Measurements from ENCODE around the gene RMI1. TPM values are rescaled to one million over a fixed set of nuclear protein-coding genes. Genes with fewer than 3 reads are reported as not detected.
A peak's percentile ranks its signal among the peaks of the same experiment; 100 is the strongest.

Gene RMI1
- total and polyA plus RNA-seq, 2 donors, result 5.8 to 7.9 TPM

DNA sequence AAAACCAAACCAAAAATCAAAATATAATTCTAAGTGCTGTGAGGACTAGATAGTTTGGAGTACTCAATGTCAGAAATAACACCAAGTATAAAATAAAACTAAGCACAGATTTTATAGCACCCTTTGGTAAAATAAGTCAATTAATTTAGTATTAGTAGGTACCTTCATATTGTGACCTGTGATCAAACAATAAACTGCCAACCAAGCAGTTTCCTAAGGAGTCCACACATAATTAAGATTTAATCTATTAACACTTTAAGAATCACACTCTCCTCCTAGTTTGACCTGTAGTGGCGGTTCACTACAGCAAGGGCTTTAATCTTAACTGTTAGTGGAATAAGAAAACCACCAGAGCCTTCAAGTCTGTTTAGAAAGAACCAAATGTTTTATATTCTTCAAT lies 3.4 kb upstream of the RMI1 start:
- Histone ChIP-seq H3K4me3 (ENCODE audit: low read length in 2 of 2) (peak overlapping the region; percentile 83 to 99), H3K27ac (ENCODE audit: low read depth in 1 of 2, low read length in 1 of 2) (no peak overlapping the region), H3K9me3 (ENCODE audit: control insufficient read depth in 2 of 2, insufficient read depth in 1 of 2, low read length in 1 of 2) (peaks cover 0 to 4% of the 10 kb centered on the region in 2 donors), H3K4me1 (ENCODE audit: control insufficient read depth in 2 of 2, insufficient read depth in 2 of 2, low read length in 2 of 2) (peaks cover 1 to 4% of the 10 kb centered on the region in 2 donors), H3K36me3 (ENCODE audit: control insufficient read depth in 2 of 2, insufficient read depth in 2 of 2, low read length in 1 of 2) (peaks cover 22 to 57% of the 10 kb centered on the region in 2 donors), H3K27me3 (ENCODE audit: control insufficient read depth in 2 of 2, insufficient read depth in 1 of 2, low read length in 1 of 2) (no peaks in the 10 kb centered on the region)
- WGBS, result 68% methylated on average over 1 of the region's 1 CpG
- DNase-seq (ENCODE audit: low read depth in 6 of 9, low spot score in 9 of 9), result no peak

DNA sequence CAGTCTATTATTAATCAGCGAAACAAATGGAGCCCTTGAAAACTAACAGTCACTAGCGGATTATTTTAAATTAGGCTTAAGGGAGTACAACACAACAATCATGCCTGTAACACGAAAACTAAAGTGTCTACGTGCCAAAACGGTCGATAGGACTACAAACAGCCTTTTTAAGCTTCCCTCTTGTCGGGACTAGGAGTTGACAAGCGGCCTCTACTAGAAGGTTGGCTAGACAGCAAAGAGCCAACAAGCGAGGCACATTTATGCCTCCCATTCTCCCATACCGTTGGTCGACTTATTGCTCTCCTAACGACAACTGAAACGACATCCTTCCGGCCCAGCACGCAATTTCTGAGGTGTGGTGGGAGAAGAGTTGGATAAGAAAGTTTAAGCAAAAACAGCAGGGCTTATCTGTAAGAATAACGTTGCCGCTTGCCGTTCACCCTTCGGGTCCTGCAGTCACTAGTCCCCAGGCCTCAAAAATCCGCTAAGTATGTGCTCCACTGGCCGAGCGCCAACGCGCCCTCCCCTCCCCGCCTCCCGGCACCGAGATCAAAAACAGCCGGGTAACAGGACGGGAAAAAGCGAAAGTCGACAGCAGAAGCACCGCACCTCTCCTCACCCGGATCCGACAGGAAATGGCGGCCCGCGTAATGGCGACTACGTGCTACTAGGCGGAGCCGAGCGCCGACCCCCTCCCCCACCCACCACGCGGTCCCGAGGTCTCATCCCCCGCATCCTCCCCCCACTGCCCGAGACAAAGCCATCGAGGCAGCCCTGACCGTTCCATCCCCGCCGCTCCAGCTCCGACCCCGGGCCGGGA lies 1.4 kb upstream of the RMI1 start:
- peak overlapping the region; percentile 83 to 99 for H3K4me3 ChIP-seq (ENCODE audit: low read length in 2 of 2)
- H3K27ac ChIP-seq (ENCODE audit: low read depth in 1 of 2, low read length in 1 of 2), result peak overlapping the region; percentile 93 to 100
- peak; percentile 66 to 92 (median 80) for DNase-seq (ENCODE audit: low read depth in 6 of 9, low spot score in 9 of 9)
- peaks cover 0 to 4% of the 10 kb centered on the region in 2 donors for H3K9me3 ChIP-seq (ENCODE audit: control insufficient read depth in 2 of 2, insufficient read depth in 1 of 2, low read length in 1 of 2)
- under 1% methylated on average over 55 of the region's 55 CpGs for WGBS
- H3K27me3 ChIP-seq (ENCODE audit: control insufficient read depth in 2 of 2, insufficient read depth in 1 of 2, low read length in 1 of 2), result no peaks in the 10 kb centered on the region
- peaks cover 12 to 39% of the 10 kb centered on the region in 2 donors for H3K36me3 ChIP-seq (ENCODE audit: control insufficient read depth in 2 of 2, insufficient read depth in 2 of 2, low read length in 1 of 2)
- peaks cover 2 to 4% of the 10 kb centered on the region in 2 donors for H3K4me1 ChIP-seq (ENCODE audit: control insufficient read depth in 2 of 2, insufficient read depth in 2 of 2, low read length in 2 of 2)

DNA sequence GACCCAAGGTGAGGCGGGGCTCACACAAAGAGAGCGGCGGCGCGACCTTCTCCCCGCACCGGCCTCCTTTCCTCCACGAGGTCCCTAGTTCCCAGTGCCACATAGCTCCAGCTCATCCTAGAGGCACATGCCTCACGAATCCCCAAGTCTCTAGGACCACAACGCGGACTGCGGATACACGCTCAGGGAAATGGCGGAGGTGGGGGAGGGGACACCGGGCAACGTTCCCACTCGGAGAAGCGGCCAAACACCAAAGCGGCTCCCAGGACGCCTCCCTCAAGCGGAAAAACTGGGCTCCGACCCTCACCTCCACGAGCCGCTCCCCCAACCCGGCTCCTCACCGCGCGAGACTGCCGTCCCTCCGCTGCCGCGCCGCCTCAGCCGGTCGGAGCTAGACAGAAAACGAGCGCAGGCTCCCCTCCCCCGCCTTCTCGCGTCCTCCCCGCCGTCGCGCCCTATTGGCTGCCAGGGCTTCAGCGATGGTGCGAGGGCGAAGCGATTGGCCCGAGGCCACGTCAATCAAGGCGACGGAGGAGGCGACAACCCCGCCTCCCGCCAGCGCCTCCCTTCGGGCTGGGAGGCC lies 702 bp upstream of the RMI1 start, which contains the start of gene HNRNPK:
HNRNPK (minus strand) TSS at position 404 of the 583 bp plus-strand sequence. CDS start 1,963 bp downstream, outside the sequence.
- WGBS, result under 1% methylated on average over 57 of the region's 57 CpGs
- peaks cover 2 to 4% of the 10 kb centered on the region in 2 donors for H3K4me1 ChIP-seq (ENCODE audit: control insufficient read depth in 2 of 2, insufficient read depth in 2 of 2, low read length in 2 of 2)
- H3K27ac ChIP-seq (ENCODE audit: low read depth in 1 of 2, low read length in 1 of 2), result peak within 1 kb of the TSS; percentile 93 to 100
- H3K9me3 ChIP-seq (ENCODE audit: control insufficient read depth in 2 of 2, insufficient read depth in 1 of 2, low read length in 1 of 2), result peaks cover 0 to 4% of the 10 kb centered on the region in 2 donors
- peak; percentile 98 to 100 (median 99) for DNase-seq (ENCODE audit: low read depth in 6 of 9, low spot score in 9 of 9)
- no peaks in the 10 kb centered on the region for H3K27me3 ChIP-seq (ENCODE audit: control insufficient read depth in 2 of 2, insufficient read depth in 1 of 2, low read length in 1 of 2)
- H3K4me3 ChIP-seq (ENCODE audit: low read length in 2 of 2), result peak within 1 kb of the TSS; percentile 83 to 99
- H3K36me3 ChIP-seq (ENCODE audit: control insufficient read depth in 2 of 2, insufficient read depth in 2 of 2, low read length in 1 of 2), result peaks cover 8 to 32% of the 10 kb centered on the region in 2 donors

DNA sequence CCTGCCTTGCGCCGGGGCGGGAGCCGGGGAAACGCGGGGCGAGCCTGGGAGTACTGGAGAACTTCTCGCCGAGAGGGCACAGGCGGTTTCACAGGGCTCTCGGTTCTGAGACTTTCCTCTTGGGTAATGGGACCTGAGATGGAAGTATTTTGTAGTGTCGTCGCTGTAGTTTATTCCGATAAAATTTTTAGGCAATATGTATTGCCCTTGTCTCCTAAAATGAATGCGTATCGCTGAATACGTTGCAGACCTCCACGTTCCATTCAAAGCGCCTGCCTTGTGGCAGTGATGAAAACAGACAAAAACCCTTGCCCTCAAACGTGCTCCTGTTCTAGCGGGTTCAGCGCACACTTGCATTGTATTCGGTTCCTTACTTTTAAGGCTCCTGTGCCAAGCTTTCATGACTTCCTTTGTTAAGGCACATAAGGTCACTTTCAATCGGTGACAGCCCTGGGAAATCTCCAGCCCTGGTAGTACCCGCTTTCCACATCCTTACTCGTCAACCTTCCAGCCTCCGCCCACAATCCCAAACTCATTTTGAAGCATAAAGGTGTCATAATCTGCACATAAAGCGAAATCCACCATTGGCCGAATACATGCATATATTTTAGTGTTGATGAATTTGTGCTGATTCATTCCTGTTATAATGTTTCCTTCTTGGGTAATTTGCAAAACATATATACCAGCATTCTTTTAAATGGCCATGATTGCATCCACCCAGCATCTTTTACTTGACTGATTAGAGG lies 694 bp downstream of the RMI1 start:
- Histone ChIP-seq H3K27ac (ENCODE audit: low read depth in 1 of 2, low read length in 1 of 2) (peak overlapping the region; percentile 93 to 100), H3K9me3 (ENCODE audit: control insufficient read depth in 2 of 2, insufficient read depth in 1 of 2, low read length in 1 of 2) (peaks cover 0 to 4% of the 10 kb centered on the region in 2 donors), H3K4me1 (ENCODE audit: control insufficient read depth in 2 of 2, insufficient read depth in 2 of 2, low read length in 2 of 2) (peaks cover 2 to 4% of the 10 kb centered on the region in 2 donors), H3K4me3 (ENCODE audit: low read length in 2 of 2) (peak overlapping the region; percentile 83 to 99), H3K36me3 (ENCODE audit: control insufficient read depth in 2 of 2, insufficient read depth in 2 of 2, low read length in 1 of 2) (peaks cover 0 to 18% of the 10 kb centered on the region in 2 donors), H3K27me3 (ENCODE audit: control insufficient read depth in 2 of 2, insufficient read depth in 1 of 2, low read length in 1 of 2) (no peaks in the 10 kb centered on the region)
- under 1% methylated on average over 29 of the region's 29 CpGs for WGBS
- peak; percentile 15 to 65 (median 28) for DNase-seq (ENCODE audit: low read depth in 6 of 9, low spot score in 9 of 9)

GRCh38 chr9:83986195-83986594 lies 5.6 kb downstream of the RMI1 start:
- no peak for DNase-seq (ENCODE audit: low read depth in 6 of 9, low spot score in 9 of 9)
- Histone ChIP-seq H3K9me3 (ENCODE audit: control insufficient read depth in 2 of 2, insufficient read depth in 1 of 2, low read length in 1 of 2) (no peaks in the 10 kb centered on the region), H3K4me1 (ENCODE audit: control insufficient read depth in 2 of 2, insufficient read depth in 2 of 2, low read length in 2 of 2) (peaks cover 2 to 4% of the 10 kb centered on the region in 2 donors), H3K27me3 (ENCODE audit: control insufficient read depth in 2 of 2, insufficient read depth in 1 of 2, low read length in 1 of 2) (no peaks in the 10 kb centered on the region), H3K36me3 (ENCODE audit: control insufficient read depth in 2 of 2, insufficient read depth in 2 of 2, low read length in 1 of 2) (peaks cover 3 to 9% of the 10 kb centered on the region in 2 donors), H3K4me3 (ENCODE audit: low read length in 2 of 2) (no peak overlapping the region), H3K27ac (ENCODE audit: low read depth in 1 of 2, low read length in 1 of 2) (no peak overlapping the region)
- WGBS, result 60% methylated on average over 3 of the region's 3 CpGs

- H3K9me3 ChIP-seq (ENCODE audit: control insufficient read depth in 2 of 2, insufficient read depth in 1 of 2, low read length in 1 of 2), result no peaks in the 10 kb centered on the region
- WGBS, result 93% methylated on average over 11 of the region's 11 CpGs
- H3K36me3 ChIP-seq (ENCODE audit: control insufficient read depth in 2 of 2, insufficient read depth in 2 of 2, low read length in 1 of 2), result peaks cover 3 to 9% of the 10 kb centered on the region in 2 donors
- H3K27me3 ChIP-seq (ENCODE audit: control insufficient read depth in 2 of 2, insufficient read depth in 1 of 2, low read length in 1 of 2), result no peaks in the 10 kb centered on the region
- no peak overlapping the region for H3K27ac ChIP-seq (ENCODE audit: low read depth in 1 of 2, low read length in 1 of 2)
- H3K4me3 ChIP-seq (ENCODE audit: low read length in 2 of 2), result no peak overlapping the region
- H3K4me1 ChIP-seq (ENCODE audit: control insufficient read depth in 2 of 2, insufficient read depth in 2 of 2, low read length in 2 of 2), result peaks cover 0 to 2% of the 10 kb centered on the region in 2 donors
- DNase-seq (ENCODE audit: low read depth in 6 of 9, low spot score in 9 of 9), result no peak
These were observed 6.3 kb downstream of the RMI1 start for GRCh38 chr9:83986765-83987401.

GRCh38 chr9:83987402-83987791 lies 6.8 kb downstream of the RMI1 start:
- H3K27ac ChIP-seq (ENCODE audit: low read depth in 1 of 2, low read length in 1 of 2), result no peak overlapping the region
- WGBS, result 83% methylated on average over 1 of the region's 1 CpG
- no peaks in the 10 kb centered on the region for H3K27me3 ChIP-seq (ENCODE audit: control insufficient read depth in 2 of 2, insufficient read depth in 1 of 2, low read length in 1 of 2)
- no peak for DNase-seq (ENCODE audit: low read depth in 6 of 9, low spot score in 9 of 9)
- H3K4me1 ChIP-seq (ENCODE audit: control insufficient read depth in 2 of 2, insufficient read depth in 2 of 2, low read length in 2 of 2), result no peaks in the 10 kb centered on the region
- H3K36me3 ChIP-seq (ENCODE audit: control insufficient read depth in 2 of 2, insufficient read depth in 2 of 2, low read length in 1 of 2), result peaks cover 3 to 9% of the 10 kb centered on the region in 2 donors
- no peaks in the 10 kb centered on the region for H3K9me3 ChIP-seq (ENCODE audit: control insufficient read depth in 2 of 2, insufficient read depth in 1 of 2, low read length in 1 of 2)
- no peak overlapping the region for H3K4me3 ChIP-seq (ENCODE audit: low read length in 2 of 2)

- Histone ChIP-seq H3K9me3 (ENCODE audit: control insufficient read depth in 2 of 2, insufficient read depth in 1 of 2, low read length in 1 of 2) (no peaks in the 10 kb centered on the region), H3K4me3 (ENCODE audit: low read length in 2 of 2) (no peak overlapping the region), H3K36me3 (ENCODE audit: control insufficient read depth in 2 of 2, insufficient read depth in 2 of 2, low read length in 1 of 2) (peaks cover 3 to 9% of the 10 kb centered on the region in 2 donors), H3K4me1 (ENCODE audit: control insufficient read depth in 2 of 2, insufficient read depth in 2 of 2, low read length in 2 of 2) (no peaks in the 10 kb centered on the region), H3K27ac (ENCODE audit: low read depth in 1 of 2, low read length in 1 of 2) (no peak overlapping the region), H3K27me3 (ENCODE audit: control insufficient read depth in 2 of 2, insufficient read depth in 1 of 2, low read length in 1 of 2) (no peaks in the 10 kb centered on the region)
- WGBS, result 96% methylated on average over 2 of the region's 2 CpGs
- no peak for DNase-seq (ENCODE audit: low read depth in 6 of 9, low spot score in 9 of 9)
These were observed 7.8 kb downstream of the RMI1 start for GRCh38 chr9:83988411-83988810.
